GM12878 (cell line): Measurements from ENCODE around the gene SYS1. TPM values are rescaled to one million over a fixed set of nuclear protein-coding genes. Genes with fewer than 3 reads are reported as not detected.

Experiments used
- ATAC-seq: fragments of 200-7000 bp; cut with Tn5 transposase; 3 replicates; pipeline ENCODE4 v1.9.1; 2020; ENCODE audit warnings: mild to moderate bottlenecking, moderate library complexity
- BruUV-seq: library from RNA; stranded (reverse); fragments of 400-500 nt; replicated peaks from 2 replicates; lab custom pipeline; 2021; lab: Mats Ljungman, UMichigan
- CTCF ChIA-PET: fragments of 300-600 bp; sonication (Branson Sonifier 250); formaldehyde crosslinking; extraction: SDS; loops from one replicate; lab custom pipeline; 2021; ENCODE audit warnings: inconsistent platforms; lab: Yijun Ruan, JAX
- POLR2A ChIA-PET: fragments of 350-600 bp; formaldehyde crosslinking; extraction: SDS; loops from one replicate; lab custom pipeline; 2021; ENCODE audit warnings: inconsistent platforms; lab: Charles Lee
- RAD21 ChIA-PET: fragments of 300-600 bp; sonication (Branson Sonifier 250); formaldehyde crosslinking; loops from one replicate; lab custom pipeline; 2023; ENCODE audit warnings: antibody characterized with exemption; ENCODE audit not compliant: unreplicated experiment; lab: Charles Lee
- SMC1A ChIA-PET: fragments of 300-600 bp; sonication (Branson Sonifier 250); formaldehyde crosslinking; loops from one replicate; lab custom pipeline; 2023; ENCODE audit not compliant: unreplicated experiment, uncharacterized antibody; lab: Charles Lee
- DNase-seq: peaks from one replicate; pipeline ENCODE4 v3.0.0-alpha.2; 2011; ENCODE audit warnings: low read depth, low spot score
- FAIRE-seq: peaks from 3 replicates; lab custom pipeline; 2011; peaks lifted over from hg19 to GRCh38; lab: Jason Lieb, UNC
- H2AFZ ChIP-seq: 2 replicates; pipeline ENCODE4 v1.6.0; 2011; ENCODE audit warnings: low read depth, low read length, control low read depth; ENCODE audit not compliant: control insufficient read depth
- H3K27ac ChIP-seq: 2 replicates; pipeline ENCODE4 v1.5.1; 2011; ENCODE audit warnings: control low read depth; ENCODE audit not compliant: control insufficient read depth, insufficient read depth
- H3K27me3 ChIP-seq, 2 experiments: replicated peaks in 1 of 2; 2 replicates each; pipeline versions ENCODE4 v1.6.0 to v1.6.1; 2011; ENCODE audit warnings: low read length in 1 of 2; ENCODE audit not compliant: control insufficient read depth in 2 of 2, insufficient read depth in 2 of 2
- H3K36me3 ChIP-seq, 2 experiments: 2 replicates each; pipeline ENCODE4 v1.5.1; 2011; ENCODE audit warnings: low read length in 1 of 2; ENCODE audit not compliant: control insufficient read depth in 2 of 2, insufficient read depth in 2 of 2
- H3K4me1 ChIP-seq: 2 replicates; pipeline ENCODE4 v1.6.1; 2011; ENCODE audit warnings: mild to moderate bottlenecking, low read length, moderate library complexity, mixed read lengths; ENCODE audit not compliant: control insufficient read depth, insufficient read depth
- H3K4me2 ChIP-seq: 2 replicates; pipeline ENCODE4 v1.6.0; 2011; ENCODE audit warnings: control low read depth; ENCODE audit not compliant: control insufficient read depth, insufficient read depth
- H3K4me3 ChIP-seq: fragments of 200-600 bp; sonication (generic); 2 replicates; pipeline ENCODE4 v1.5.1; 2016
- H3K79me2 ChIP-seq: 2 replicates; pipeline ENCODE4 v1.6.0; 2011; ENCODE audit warnings: low read length; ENCODE audit not compliant: control insufficient read depth, insufficient read depth
- H3K9ac ChIP-seq: 2 replicates; pipeline ENCODE4 v1.8.0; 2011; ENCODE audit warnings: low read length, control low read depth, mixed read lengths; ENCODE audit not compliant: control insufficient read depth, insufficient read depth
- H3K9me3 ChIP-seq: replicated peaks from 3 replicates; pipeline ENCODE4 v1.5.1; 2011; ENCODE audit warnings: mild to moderate bottlenecking, low read length; ENCODE audit not compliant: control insufficient read depth, insufficient read depth
- H4K20me1 ChIP-seq: 2 replicates; pipeline ENCODE4 v1.6.0; 2011; ENCODE audit not compliant: control insufficient read depth, insufficient read depth
- CEBPZ ChIP-seq: fragments of 150-350 bp; IDR thresholded peaks from 2 replicates; pipeline ENCODE4 v1.6.1; 2016; ENCODE audit warnings: low read depth, low read length
- CREM ChIP-seq: IDR thresholded peaks from 2 replicates; pipeline ENCODE4 v1.6.1; 2014; ENCODE audit warnings: antibody characterized with exemption, low read depth
- EED ChIP-seq: sonication (generic); IDR thresholded peaks from 2 replicates; pipeline ENCODE4 v1.6.1; 2016; ENCODE audit warnings: antibody characterized with exemption, low read depth
- EP300 ChIP-seq, 2 experiments: fragments of 150-350 bp in 1 of 2; IDR thresholded peaks; 2 replicates each; pipeline ENCODE4 v1.6.1; 2011 to 2012; ENCODE audit warnings: low read depth in 2 of 2, low read length in 2 of 2, borderline replicate concordance in 1 of 2, improper control_type of control experiment in 1 of 2, inconsistent platforms in 1 of 2; ENCODE audit not compliant: control insufficient read depth in 1 of 2
- HCFC1 ChIP-seq: fragments of 150-350 bp; IDR thresholded peaks from 2 replicates; pipeline ENCODE4 v1.6.1; 2014; ENCODE audit warnings: low read length
- HDAC6 ChIP-seq: fragments of 200-600 bp; sonication (generic); IDR thresholded peaks from one replicate; pipeline ENCODE4 v1.8.0; 2017; ENCODE audit warnings: antibody characterized with exemption; ENCODE audit not compliant: unreplicated experiment
- IKZF1 ChIP-seq: fragments of 450-650 bp; conservative IDR thresholded peaks from 2 replicates; pipeline ENCODE4 v1.6.1; 2017; ENCODE audit warnings: antibody characterized with exemption, mild to moderate bottlenecking
- IKZF2 ChIP-seq, 2 experiments: fragments of 450-650 bp; IDR thresholded peaks; 2 replicates each; pipeline ENCODE4 v1.6.1; 2017; ENCODE audit warnings: mild to moderate bottlenecking in 2 of 2, moderate library complexity in 2 of 2
- IRF4 ChIP-seq: IDR thresholded peaks from 2 replicates; pipeline ENCODE4 v1.6.1; 2011; ENCODE audit warnings: low read depth, low read length
- NRF1 ChIP-seq: conservative IDR thresholded peaks from 2 replicates; pipeline ENCODE4 v1.6.1; 2011; ENCODE audit warnings: mild to moderate bottlenecking, low read depth, low read length, improper control_type of control experiment
- POLR2AphosphoS2 ChIP-seq: IDR thresholded peaks from 2 replicates; pipeline ENCODE4 v1.6.1; 2011; ENCODE audit warnings: low read depth, mild to moderate bottlenecking, low read length, improper control_type of control experiment, moderate library complexity
- POLR2AphosphoS5 ChIP-seq: IDR thresholded peaks from 2 replicates; pipeline ENCODE4 v1.6.1; 2011; ENCODE audit warnings: mild to moderate bottlenecking, low read length, inconsistent platforms
- RELA ChIP-seq: fragments of 450-650 bp; IDR thresholded peaks from 2 replicates; pipeline ENCODE4 v1.8.0; 2014; ENCODE audit warnings: borderline replicate concordance; ENCODE audit not compliant: partially characterized antibody
- RFX5 ChIP-seq: IDR thresholded peaks from 2 replicates; pipeline ENCODE4 v1.6.1; 2011; ENCODE audit warnings: low read depth, low read length, improper control_type of control experiment
- SIX5 ChIP-seq: IDR thresholded peaks from 2 replicates; pipeline ENCODE4 v1.6.1; 2011; ENCODE audit warnings: mild to moderate bottlenecking, low read depth, low read length, moderate library complexity; ENCODE audit not compliant: severe bottlenecking
- SRF ChIP-seq, 2 experiments: IDR thresholded peaks; 2 replicates each; pipeline ENCODE4 v1.6.1; 2011; ENCODE audit warnings: low read depth in 2 of 2, low read length in 2 of 2, mild to moderate bottlenecking in 1 of 2, moderate library complexity in 1 of 2
- STAT1 ChIP-seq: fragments of 450-650 bp; conservative IDR thresholded peaks from 2 replicates; pipeline ENCODE4 v1.6.1; 2014; ENCODE audit warnings: antibody characterized with exemption, mild to moderate bottlenecking
- YBX1 ChIP-seq: fragments of 450-650 bp; IDR thresholded peaks from 2 replicates; pipeline ENCODE4 v1.6.1; 2016; ENCODE audit warnings: antibody characterized with exemption
- YY1 ChIP-seq: IDR thresholded peaks from 2 replicates; pipeline ENCODE4 v1.6.1; 2011; ENCODE audit warnings: low read depth, mild to moderate bottlenecking, low read length
- ZNF592 ChIP-seq: fragments of 450-650 bp; IDR thresholded peaks from 2 replicates; pipeline ENCODE4 v1.6.1; 2017; ENCODE audit warnings: mild to moderate bottlenecking, moderate library complexity
- WGBS: methylation state at CpG from one replicate; pipeline ENCODE4 v1.1.6; 2016; ENCODE audit warnings: low lambda C conversion rate; ENCODE audit not compliant: insufficient replicate concordance, insufficient coverage; ENCODE audit errors: missing lambda C conversion rate; 5-methylcytosine and 5-hydroxymethylcytosine counted together
- in situ Hi-C: fragments of 300-500 bp; cut with MboI; formaldehyde crosslinking; loops from 9 replicates; pipeline ENCODE4 v1.14.3; 2018; ENCODE audit warnings: mixed read lengths
- intact Hi-C: fragments of 100-400 bp; cut with micrococcal nuclease; formaldehyde crosslinking; loops from one replicate; pipeline ENCODE4 v1.14.2; 2022; ENCODE audit not compliant: unreplicated experiment
- polyA plus RNA-seq, 11 experiments: library from polyadenylated mRNA; depleted of rRNA in 4 of 11; unstranded in 6 of 11; stranded (reverse) in 5 of 11; fragments of >200 nt; fragmentation: Nextera tagmentation in 4 of 11; fragmentation: Illumina TruSeq in 1 of 11; extraction: Ambion mirVana in 4 of 11; extraction: Trizol in 1 of 11; gene quantifications; 1 replicate in 1 of 11; 2 replicates in 10 of 11; pipeline versions ENCODE4 v1.2.1 to v1.2.3, GENCODE V29; 2011 to 2016; ENCODE audit warnings: inconsistent platforms in 2 of 11, missing spikeins in 2 of 11, low read depth in 1 of 11
- total RNA-seq, 4 experiments: library from RNA; depleted of rRNA in 3 of 4; stranded (reverse); fragments of >200 nt in 3 of 4; fragmentation: Illumina TruSeq in 1 of 4; extraction: Trizol in 1 of 4; gene quantifications; 2 replicates each; pipeline versions ENCODE4 v1.2.1 to v1.2.3, GENCODE V29; 2013 to 2021

Gene SYS1
- total and polyA plus RNA-seq, 10 of the 15 experiments (the other 5 are each of a cell fraction or from before 2014, with no cell fraction given), result 5.1 to 22.6 (median 9.3) TPM

GRCh38 chr20:45328451-45328850 lies 34.5 kb upstream of the SYS1 start:
- CTCF ChIA-PET, result interaction anchor here (1.5 to 3.5 kb wide), 3 partner anchors 16 to 109 kb away, joined by 4 to 14 read pairs (median 4); no protein-coding TSS in a partner anchor
- Histone ChIP-seq H3K27ac (no peak overlapping the region), H3K9ac (no peak overlapping the region), H2AFZ (no peak overlapping the region), H3K9me3 (no peaks in the 10 kb centered on the region), H3K4me2 (no peak overlapping the region), H4K20me1 (no peaks in the 10 kb centered on the region; the same call in 1 of the 2 replicates), H3K79me2 (no peaks in the 10 kb centered on the region), H3K4me3 (no peak overlapping the region), H3K27me3 (no peaks in the 10 kb centered on the region), H3K36me3 (no peaks in the 10 kb centered on the region; a peak in 1 of 4 replicates), H3K4me1 (no peaks in the 10 kb centered on the region)
- in situ Hi-C loops, result no loop called here
- SMC1A ChIA-PET, result interaction anchor here (1.0 kb wide), 1 partner anchor 18 kb away, joined by 5 read pairs; no protein-coding TSS in a partner anchor
- RAD21 ChIA-PET, result interaction anchor here (2.3 kb wide), 1 partner anchor 108 kb away, joined by 5 read pairs; no protein-coding TSS in a partner anchor
- POLR2A ChIA-PET, result no interaction called here
- intact Hi-C loops, result no loop called here
- no peak for ATAC-seq
- BruUV-seq, result no TSS peak
- DNase-seq, result no peak
- FAIRE-seq, result no peak
- WGBS, result 63% methylated on average over 4 of the region's 4 CpGs
- TF ChIP-seq SIX5 (no peak), STAT1 (no peak), RELA (no peak), ZNF592 (no peak), SRF (IDR thresholded peaks at IDR 0.05; ENCODE audit: low read depth in 2 of 2, low read length in 2 of 2) (no peak), CREM (no peak), NRF1 (no peak), POLR2AphosphoS2 (no peak), IKZF2 (IDR thresholded peaks at IDR 0.05) (no peak), RFX5 (no peak), IRF4 (no peak), YY1 (no peak), YBX1 (no peak), IKZF1 (no peak), EED (no peak), POLR2AphosphoS5 (no peak), EP300 (IDR thresholded peaks at IDR 0.05; ENCODE audit: borderline replicate concordance in 1 of 2, control insufficient read depth in 1 of 2, low read depth in 2 of 2, low read length in 2 of 2) (no peak), HDAC6 (no peak), HCFC1 (no peak), CEBPZ (no peak)
